ENCODE data around the gene CGB1.
"Not testable (repeated sequence)": the region's sequence is repeated elsewhere in the genome, so short reads cannot be mapped to it uniquely, and the experiment has no call there.

DNA sequence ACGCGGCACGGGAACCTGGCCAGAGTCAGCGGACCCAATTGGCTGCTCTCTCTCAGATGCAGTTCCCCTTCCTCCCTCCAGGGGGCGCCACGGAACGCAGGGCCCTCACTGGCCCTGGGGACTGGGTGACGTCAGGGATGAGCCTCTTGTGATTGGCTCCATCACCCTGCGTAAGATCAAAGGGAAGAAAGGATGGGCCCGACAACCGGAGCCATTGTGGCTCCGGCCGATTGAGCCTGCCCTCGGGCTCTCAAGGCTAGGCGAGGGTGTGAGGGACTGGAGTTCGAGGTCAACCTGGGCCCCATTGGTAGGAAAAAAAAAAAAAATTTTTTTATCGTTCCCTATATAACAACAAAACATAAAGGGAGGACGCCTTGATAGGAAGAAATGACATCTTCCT lies at the start of gene CGB1:
- TF ChIP-seq, protein P1, sequence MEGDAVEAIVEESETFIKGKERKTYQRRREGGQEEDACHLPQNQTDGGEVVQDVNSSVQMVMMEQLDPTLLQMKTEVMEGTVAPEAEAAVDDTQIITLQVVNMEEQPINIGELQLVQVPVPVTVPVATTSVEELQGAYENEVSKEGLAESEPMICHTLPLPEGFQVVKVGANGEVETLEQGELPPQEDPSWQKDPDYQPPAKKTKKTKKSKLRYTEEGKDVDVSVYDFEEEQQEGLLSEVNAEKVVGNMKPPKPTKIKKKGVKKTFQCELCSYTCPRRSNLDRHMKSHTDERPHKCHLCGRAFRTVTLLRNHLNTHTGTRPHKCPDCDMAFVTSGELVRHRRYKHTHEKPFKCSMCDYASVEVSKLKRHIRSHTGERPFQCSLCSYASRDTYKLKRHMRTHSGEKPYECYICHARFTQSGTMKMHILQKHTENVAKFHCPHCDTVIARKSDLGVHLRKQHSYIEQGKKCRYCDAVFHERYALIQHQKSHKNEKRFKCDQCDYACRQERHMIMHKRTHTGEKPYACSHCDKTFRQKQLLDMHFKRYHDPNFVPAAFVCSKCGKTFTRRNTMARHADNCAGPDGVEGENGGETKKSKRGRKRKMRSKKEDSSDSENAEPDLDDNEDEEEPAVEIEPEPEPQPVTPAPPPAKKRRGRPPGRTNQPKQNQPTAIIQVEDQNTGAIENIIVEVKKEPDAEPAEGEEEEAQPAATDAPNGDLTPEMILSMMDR (IDR thresholded peaks at IDR 0.05; ENCODE audit: low read depth, low read length, poor library complexity, severe bottlenecking), result peak; percentile 75
- not testable (repeated sequence) for TF ChIP-seq EZH2phosphoT487 (IDR thresholded peaks at IDR 0.05; ENCODE audit: borderline replicate concordance, low read length)

Measured in DOHH2 (cell line).